Activated T-cell treated with anti-CD3 and anti-CD28 coated beads, Interleukin-2, amount 50 U/mL, for 72 hours (primary cell): ENCODE data around the gene OCEL1. TPM values are rescaled to one million over a fixed set of nuclear protein-coding genes. Genes with fewer than 3 reads are reported as not detected.
A peak's percentile ranks its signal among the peaks of the same experiment; 100 is the strongest.
"Not testable (repeated sequence)": the region's sequence is repeated elsewhere in the genome, so short reads cannot be mapped to it uniquely, and the experiment has no call there.

ENCODE experiments used
- ATAC-seq, 2 donors: fragments of 150-1000 bp; cut with Tn5 transposase; replicated peaks in 1 of 2; 2 replicates each; pipeline ENCODE4 v1.10.0; 2021; ENCODE audit warnings: moderate library complexity in 2 of 2, mild to moderate bottlenecking in 1 of 2
- DNase-seq, 2 donors: peaks; one replicate each; pipeline ENCODE4 v3.0.0; 2021 to 2022; ENCODE audit warnings: mixed read lengths in 1 of 2
- H3K27ac Mint-ChIP-seq: one replicate; pipeline ENCODE4 v1.8.0; 2022; ENCODE audit warnings: mild to moderate bottlenecking, moderate library complexity, mixed read lengths
- H3K27me3 Mint-ChIP-seq: one replicate; pipeline ENCODE4 v1.8.0; 2022; ENCODE audit warnings: low read depth, mixed read lengths
- H3K36me3 Mint-ChIP-seq, 2 donors: one replicate each; pipeline ENCODE4 v1.8.0; 2022; ENCODE audit warnings: mixed read lengths in 2 of 2, mild to moderate bottlenecking in 1 of 2; ENCODE audit not compliant: insufficient read depth in 2 of 2
- H3K4me1 Mint-ChIP-seq: one replicate; pipeline ENCODE4 v1.8.0; 2022; ENCODE audit warnings: low read depth, mixed read lengths
- H3K4me3 Mint-ChIP-seq, 2 donors: one replicate each; pipeline ENCODE4 v1.8.0; 2022; ENCODE audit warnings: mild to moderate bottlenecking in 2 of 2, mixed read lengths in 2 of 2, moderate library complexity in 2 of 2
- H3K9me3 Mint-ChIP-seq, 2 donors: one replicate each; pipeline ENCODE4 v1.8.0; 2022; ENCODE audit warnings: mixed read lengths in 2 of 2
- total RNA-seq, 2 donors: library from RNA; stranded (reverse); gene quantifications; one replicate each; pipeline ENCODE4 v1.2.3, GENCODE V29; 2022

Gene OCEL1, protein sequence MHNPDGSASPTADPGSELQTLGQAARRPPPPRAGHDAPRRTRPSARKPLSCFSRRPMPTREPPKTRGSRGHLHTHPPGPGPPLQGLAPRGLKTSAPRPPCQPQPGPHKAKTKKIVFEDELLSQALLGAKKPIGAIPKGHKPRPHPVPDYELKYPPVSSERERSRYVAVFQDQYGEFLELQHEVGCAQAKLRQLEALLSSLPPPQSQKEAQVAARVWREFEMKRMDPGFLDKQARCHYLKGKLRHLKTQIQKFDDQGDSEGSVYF
- total RNA-seq: 10 to 100 TPM; 19.3 to 19.4 TPM

DNA sequence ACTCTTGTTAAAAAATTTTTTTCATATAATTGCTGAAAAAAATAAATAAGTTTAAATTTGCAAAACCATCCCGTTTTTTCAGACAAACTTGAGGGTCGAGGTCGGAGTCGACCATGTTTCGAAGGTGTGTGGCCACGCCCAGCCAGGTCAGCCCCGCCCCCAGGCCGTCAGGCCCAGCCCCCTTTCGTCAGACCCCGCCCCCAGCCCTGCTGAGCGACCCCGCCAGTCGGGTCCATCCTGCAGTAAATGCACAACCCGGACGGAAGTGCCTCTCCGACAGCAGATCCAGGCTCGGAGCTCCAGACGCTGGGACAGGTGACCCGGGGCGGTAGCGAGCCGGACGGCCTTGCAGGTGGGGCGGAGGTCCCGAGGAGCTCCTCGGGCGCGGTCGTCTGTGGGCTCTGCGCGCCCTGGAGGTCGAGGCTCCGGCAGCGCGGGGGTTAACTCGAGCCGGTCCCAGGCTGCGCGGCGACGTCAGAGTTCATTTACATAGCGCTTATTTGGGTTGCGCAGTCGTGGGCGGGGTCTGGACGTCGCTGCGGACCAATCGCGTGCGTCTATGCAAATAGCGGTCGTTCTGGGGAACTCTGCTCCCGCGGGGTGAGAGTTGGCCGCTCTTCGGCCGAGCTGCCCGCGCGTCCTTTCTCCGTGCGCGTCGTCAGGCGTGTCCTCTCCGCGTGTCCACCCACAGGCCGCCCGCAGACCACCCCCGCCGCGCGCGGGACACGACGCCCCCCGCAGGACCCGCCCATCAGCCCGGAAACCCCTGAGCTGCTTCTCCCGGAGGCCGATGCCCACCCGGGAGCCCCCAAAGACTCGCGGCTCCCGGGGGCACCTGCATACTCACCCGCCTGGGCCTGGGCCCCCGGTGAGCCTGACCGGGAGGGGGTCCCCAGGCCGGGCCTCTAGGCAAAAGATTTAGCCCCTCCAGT lies at the start of gene OCEL1:
Gene OCEL1, plus strand, starts transcription at position 225 of the 932 bp plus-strand sequence. Its CDS starts 22 bp downstream, at position 247.
- ATAC-seq: peak; percentile 91 to 95
- peak within 1 kb of the TSS; percentile 93 for H3K4me3 Mint-ChIP-seq

DNA sequence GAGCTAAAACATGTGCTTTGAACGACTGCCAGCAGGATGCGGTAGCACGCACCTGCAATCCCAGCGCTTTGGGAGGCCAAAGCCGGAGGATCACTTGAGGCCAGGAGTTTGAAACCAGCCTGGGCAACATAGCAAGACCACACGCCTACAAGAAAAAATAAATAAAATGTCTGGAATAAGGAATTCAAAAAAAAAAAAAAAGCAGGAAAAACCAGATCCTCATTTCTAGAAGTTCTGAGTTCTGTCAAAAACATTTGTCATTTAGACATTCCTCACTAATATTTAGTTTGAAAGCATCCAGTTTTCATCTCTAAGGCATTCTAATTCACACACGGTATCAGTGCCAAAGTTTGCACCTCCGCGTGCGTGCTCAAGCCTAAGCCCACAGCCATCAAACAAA lies 47.7 kb upstream of the OCEL1 start:
- no peak overlapping the region for H3K4me3 Mint-ChIP-seq
- H3K9me3 Mint-ChIP-seq: no peaks in the 10 kb centered on the region

More for the DNA sequence above, at the start of gene OCEL1:
- Mint-ChIP-seq H3K4me1 (peaks cover 21% of the 10 kb centered on the region), H3K27me3 (no peaks in the 10 kb centered on the region), H3K27ac (peak within 1 kb of the TSS; percentile 69), H3K36me3 (no peaks in the 10 kb centered on the region), H3K9me3 (no peaks in the 10 kb centered on the region)
- DNase-seq: peak; percentile 96 to 98

DNA sequence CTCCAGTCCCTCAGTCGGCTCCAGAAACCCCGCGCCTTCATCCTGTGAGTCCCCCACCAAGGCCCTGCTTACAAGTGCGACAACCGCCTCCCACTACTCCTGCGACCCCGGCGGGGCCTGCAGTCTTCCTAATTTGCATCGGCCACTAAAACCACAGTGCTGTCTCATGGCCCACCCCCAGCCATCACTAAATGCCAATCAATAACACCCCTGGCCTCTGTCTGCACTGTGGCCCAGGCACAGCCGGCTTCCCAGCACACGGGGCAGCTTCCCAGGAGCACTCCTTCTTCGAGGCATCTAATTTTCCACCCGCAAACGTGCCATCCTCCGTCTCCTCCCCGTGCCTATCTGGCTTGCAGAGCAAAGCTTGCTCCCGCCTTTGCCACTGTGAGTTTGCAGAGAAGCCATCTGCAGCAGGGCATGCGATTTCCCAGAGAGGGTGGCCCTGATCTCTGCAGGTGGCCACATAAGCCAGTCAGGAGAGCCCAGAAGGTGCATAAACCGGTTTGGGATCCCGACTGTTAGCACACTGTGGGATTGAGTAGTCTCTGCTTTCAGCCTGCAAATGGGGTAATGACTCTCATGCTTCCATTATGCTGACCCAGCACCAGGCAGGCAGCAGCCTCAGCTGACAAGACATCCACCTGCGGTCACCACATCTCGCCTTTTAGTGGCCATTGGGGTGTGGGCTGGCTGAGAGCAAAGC lies 44.9 kb upstream of the OCEL1 start:
- no peaks in the 10 kb centered on the region for H3K9me3 Mint-ChIP-seq
- no peak for DNase-seq
- no peak overlapping the region for H3K4me3 Mint-ChIP-seq
- peaks cover 0 to 7% of the 10 kb centered on the region in 2 donors for H3K36me3 Mint-ChIP-seq
- no peaks in the 10 kb centered on the region for H3K27me3 Mint-ChIP-seq
- no peak for ATAC-seq
- peaks cover 22% of the 10 kb centered on the region for H3K4me1 Mint-ChIP-seq
- H3K27ac Mint-ChIP-seq: no peak overlapping the region

More for the DNA sequence above, 47.7 kb upstream of the OCEL1 start:
- no peak for ATAC-seq
- Mint-ChIP-seq H3K27ac (no peak overlapping the region), H3K27me3 (no peaks in the 10 kb centered on the region), H3K4me1 (peaks cover 11% of the 10 kb centered on the region), H3K36me3 (peaks cover 5 to 12% of the 10 kb centered on the region in 2 donors)
- DNase-seq: no peak

DNA sequence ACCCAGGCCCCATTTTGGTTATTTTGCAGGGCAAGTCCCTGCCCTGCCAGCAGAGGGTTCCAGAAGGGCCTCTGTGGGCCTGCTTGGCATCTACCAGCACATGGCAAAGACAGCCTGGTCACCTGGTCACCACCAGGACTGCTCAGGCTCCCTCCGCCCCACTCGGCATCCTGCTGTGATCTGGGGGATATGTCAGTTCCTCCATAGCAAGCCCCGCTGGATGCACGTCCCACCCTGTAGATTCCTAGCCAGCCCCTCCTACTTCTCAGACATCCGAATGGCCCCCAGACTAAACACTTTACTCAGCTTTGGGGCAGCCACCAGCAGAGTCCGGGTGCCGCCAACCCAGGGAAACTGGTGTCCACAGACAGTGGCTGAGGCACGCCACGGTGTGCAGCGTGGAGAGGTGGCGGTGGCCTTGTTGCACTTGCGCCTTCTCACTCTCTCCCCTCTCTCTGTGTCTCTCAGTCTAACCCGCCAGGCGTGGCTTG lies 42.7 kb upstream of the OCEL1 start:
- DNase-seq: peak; percentile 13 to 25

DNA sequence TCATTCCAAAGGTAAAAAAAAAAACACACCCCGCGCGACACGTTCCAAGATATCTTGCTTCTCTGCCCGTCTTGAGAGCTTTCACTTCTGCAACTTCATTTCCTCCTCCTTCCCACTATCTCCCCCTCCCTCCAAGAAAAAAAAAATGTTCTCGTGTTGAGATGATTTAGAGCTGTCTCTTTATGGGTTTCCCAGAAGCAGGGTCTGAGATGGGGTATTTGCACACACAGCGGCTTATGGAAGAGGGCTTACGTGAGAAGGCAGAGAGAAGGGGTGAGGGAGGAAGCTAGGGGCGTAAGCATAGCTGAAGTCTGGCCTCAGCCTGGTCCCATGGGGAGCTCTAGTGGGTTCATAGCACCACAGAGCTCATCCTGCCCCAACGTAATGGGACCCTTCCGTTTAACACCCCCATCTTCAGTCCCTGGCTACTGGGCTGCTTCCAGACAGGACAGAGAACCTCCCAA lies 42.1 kb upstream of the OCEL1 start:
- Mint-ChIP-seq H3K9me3 (no peaks in the 10 kb centered on the region), H3K27me3 (no peaks in the 10 kb centered on the region), H3K27ac (peak overlapping the region; percentile 99), H3K4me3 (peak overlapping the region; percentile 90 to 97), H3K36me3 (peaks cover 0 to 5% of the 10 kb centered on the region in 2 donors), H3K4me1 (peaks cover 22% of the 10 kb centered on the region)
- ATAC-seq (peak; percentile 64 to 68), DNase-seq (peak; percentile 25 to 27)

More for the DNA sequence above, 42.7 kb upstream of the OCEL1 start:
- ATAC-seq: peak; percentile 28 to 31
- peaks cover 22% of the 10 kb centered on the region for H3K4me1 Mint-ChIP-seq
- H3K36me3 Mint-ChIP-seq: peaks cover 0 to 5% of the 10 kb centered on the region in 2 donors
- H3K27ac Mint-ChIP-seq: peak overlapping the region; percentile 99
- H3K27me3 Mint-ChIP-seq: no peaks in the 10 kb centered on the region
- H3K4me3 Mint-ChIP-seq: peak overlapping the region; percentile 90 to 97
- no peaks in the 10 kb centered on the region for H3K9me3 Mint-ChIP-seq

DNA sequence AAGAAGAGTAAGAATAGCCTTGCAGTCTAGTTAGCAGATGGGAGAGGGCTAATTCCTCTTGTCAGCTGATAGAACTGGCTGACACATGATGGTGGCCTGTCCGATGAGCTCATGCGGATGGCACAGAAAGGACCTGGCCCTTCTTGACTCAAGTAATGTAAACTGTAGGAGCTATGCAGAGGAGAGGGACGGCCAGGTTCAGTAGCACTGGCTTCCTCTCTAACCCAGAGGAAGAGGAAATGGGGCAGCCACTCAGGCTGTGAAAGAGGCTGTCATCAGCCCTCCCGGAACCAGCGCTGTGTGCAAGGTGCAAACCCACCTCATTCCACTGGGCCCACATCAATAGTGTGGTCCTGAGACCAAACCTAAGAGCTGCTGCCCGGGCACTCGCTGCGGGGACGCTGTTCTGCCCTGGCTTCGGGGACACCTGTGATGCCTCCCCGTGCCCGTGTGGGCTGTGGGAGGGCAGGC lies 41.6 kb upstream of the OCEL1 start:
- peak overlapping the region; percentile 90 to 97 for H3K4me3 Mint-ChIP-seq
- H3K27me3 Mint-ChIP-seq: no peaks in the 10 kb centered on the region
- H3K27ac Mint-ChIP-seq: peak overlapping the region; percentile 99
- peaks cover 22% of the 10 kb centered on the region for H3K4me1 Mint-ChIP-seq
- H3K36me3 Mint-ChIP-seq: peaks cover 0 to 5% of the 10 kb centered on the region in 2 donors
- no peaks in the 10 kb centered on the region for H3K9me3 Mint-ChIP-seq
- peak; percentile 47 to 59 for DNase-seq
- peak; percentile 81 to 90 for ATAC-seq

DNA sequence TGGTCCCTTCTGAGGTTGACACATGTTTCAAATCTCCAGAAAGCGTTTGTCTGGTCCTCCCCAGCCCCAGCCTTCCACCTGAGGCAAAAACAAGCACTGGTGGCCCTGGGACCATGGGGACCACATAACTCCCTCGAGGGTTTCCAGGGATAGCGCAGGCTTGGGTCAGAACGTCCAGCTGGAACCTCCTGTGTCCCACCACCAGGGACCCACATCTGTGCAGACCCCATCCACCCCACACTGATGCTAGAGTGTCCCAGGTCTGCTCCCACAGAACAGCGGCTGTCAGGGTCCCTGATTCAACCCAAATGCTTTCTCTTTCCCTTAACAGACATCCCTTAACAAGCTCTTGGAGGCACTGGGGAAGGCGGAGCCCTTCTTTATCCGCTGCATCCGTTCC lies 40.4 kb upstream of the OCEL1 start:
- Mint-ChIP-seq H3K27ac (peak overlapping the region; percentile 19), H3K36me3 (peaks cover 0 to 8% of the 10 kb centered on the region in 2 donors), H3K27me3 (no peaks in the 10 kb centered on the region), H3K4me1 (peaks cover 22% of the 10 kb centered on the region), H3K4me3 (peak overlapping the region in 1 of 2 donors; percentile 12), H3K9me3 (no peaks in the 10 kb centered on the region)
- DNase-seq (no peak), ATAC-seq (no peak)

DNA sequence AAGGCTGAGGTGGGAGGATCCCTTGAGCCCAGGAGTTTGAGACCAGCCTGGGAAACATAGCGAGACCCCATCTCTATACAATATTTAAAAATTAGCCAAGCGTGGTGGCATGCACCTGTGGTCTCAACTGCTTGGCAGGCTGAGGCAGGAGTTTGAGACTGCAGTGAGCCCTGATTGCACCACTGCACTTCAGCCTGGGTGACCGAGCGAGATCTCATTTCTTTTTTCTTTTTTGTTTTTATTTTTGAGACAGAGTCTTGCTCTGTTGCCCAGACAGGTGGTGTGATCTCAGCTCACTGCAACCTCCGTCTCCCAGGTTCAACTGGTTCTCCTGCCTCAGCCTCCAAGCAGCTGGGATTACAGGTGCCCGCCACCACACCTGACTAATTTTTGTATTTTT lies 34.3 kb upstream of the OCEL1 start:
- H3K27ac Mint-ChIP-seq, ATAC-seq, DNase-seq, H3K4me1 Mint-ChIP-seq, H3K27me3 Mint-ChIP-seq, H3K9me3 Mint-ChIP-seq, H3K4me3 Mint-ChIP-seq: not testable (repeated sequence)
- peaks cover 11 to 24% of the 10 kb centered on the region in 2 donors for H3K36me3 Mint-ChIP-seq

DNA sequence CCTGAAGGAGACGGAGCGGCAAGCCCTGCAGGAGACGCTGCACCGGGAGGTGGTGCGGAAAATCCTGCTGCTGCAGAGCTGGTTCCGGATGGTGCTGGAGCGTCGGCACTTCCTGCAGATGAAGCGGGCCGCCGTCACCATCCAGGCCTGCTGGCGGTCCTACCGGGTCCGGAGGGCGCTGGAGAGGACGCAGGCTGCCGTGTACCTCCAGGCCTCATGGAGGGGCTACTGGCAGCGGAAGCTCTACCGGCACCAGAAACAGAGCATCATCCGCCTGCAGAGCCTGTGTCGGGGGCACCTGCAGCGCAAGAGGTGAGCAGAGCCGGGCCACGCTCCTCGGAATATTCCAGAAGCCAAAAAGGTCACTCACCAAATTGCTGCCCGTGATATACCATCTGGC lies 33.3 kb upstream of the OCEL1 start:
- peaks cover 13 to 29% of the 10 kb centered on the region in 2 donors for H3K36me3 Mint-ChIP-seq
- no peak overlapping the region for H3K27ac Mint-ChIP-seq
- no peak for DNase-seq
- H3K27me3 Mint-ChIP-seq: no peaks in the 10 kb centered on the region
- no peaks in the 10 kb centered on the region for H3K4me1 Mint-ChIP-seq
- ATAC-seq: no peak
- no peaks in the 10 kb centered on the region for H3K9me3 Mint-ChIP-seq
- no peak overlapping the region for H3K4me3 Mint-ChIP-seq

DNA sequence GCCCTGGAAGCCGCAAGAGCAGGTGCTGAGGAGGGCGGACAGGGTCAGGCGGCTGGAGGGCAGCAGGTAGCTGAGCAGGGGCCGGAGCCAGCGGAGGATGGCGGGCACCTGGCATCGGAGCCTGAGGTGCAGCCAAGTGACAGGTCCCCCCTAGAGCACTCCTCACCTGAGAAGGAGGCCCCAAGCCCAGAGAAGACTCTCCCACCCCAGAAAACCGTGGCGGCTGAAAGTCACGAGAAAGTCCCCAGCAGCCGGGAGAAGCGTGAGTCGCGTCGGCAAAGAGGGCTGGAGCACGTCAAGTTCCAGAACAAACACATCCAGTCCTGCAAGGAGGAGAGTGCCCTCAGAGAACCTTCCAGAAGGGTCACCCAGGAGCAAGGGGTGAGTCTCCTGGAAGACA lies 31.4 kb upstream of the OCEL1 start:
- Mint-ChIP-seq H3K27ac (no peak overlapping the region), H3K4me1 (no peaks in the 10 kb centered on the region), H3K27me3 (no peaks in the 10 kb centered on the region), H3K9me3 (no peaks in the 10 kb centered on the region), H3K4me3 (no peak overlapping the region), H3K36me3 (peaks cover 13 to 33% of the 10 kb centered on the region in 2 donors)
- ATAC-seq (no peak), DNase-seq (no peak)

DNA sequence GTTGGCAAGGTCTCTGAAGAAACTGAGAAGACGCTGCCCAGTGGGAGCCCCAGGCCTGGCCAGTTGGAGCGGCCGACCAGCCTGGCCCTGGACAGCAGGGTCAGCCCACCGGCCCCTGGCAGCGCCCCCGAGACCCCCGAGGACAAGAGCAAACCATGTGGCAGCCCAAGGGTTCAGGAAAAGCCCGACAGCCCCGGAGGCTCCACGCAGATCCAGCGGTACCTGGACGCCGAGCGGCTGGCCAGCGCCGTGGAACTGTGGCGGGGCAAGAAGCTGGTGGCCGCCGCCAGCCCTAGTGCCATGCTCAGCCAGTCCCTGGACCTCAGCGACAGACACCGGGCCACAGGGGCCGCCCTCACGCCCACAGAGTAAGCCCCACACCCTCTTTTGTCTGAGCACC lies 30.9 kb upstream of the OCEL1 start:
- Mint-ChIP-seq H3K27ac (no peak overlapping the region), H3K4me1 (no peaks in the 10 kb centered on the region), H3K9me3 (no peaks in the 10 kb centered on the region), H3K4me3 (no peak overlapping the region), H3K27me3 (no peaks in the 10 kb centered on the region), H3K36me3 (peaks cover 14 to 32% of the 10 kb centered on the region in 2 donors)
- DNase-seq (no peak), ATAC-seq (no peak)

DNA sequence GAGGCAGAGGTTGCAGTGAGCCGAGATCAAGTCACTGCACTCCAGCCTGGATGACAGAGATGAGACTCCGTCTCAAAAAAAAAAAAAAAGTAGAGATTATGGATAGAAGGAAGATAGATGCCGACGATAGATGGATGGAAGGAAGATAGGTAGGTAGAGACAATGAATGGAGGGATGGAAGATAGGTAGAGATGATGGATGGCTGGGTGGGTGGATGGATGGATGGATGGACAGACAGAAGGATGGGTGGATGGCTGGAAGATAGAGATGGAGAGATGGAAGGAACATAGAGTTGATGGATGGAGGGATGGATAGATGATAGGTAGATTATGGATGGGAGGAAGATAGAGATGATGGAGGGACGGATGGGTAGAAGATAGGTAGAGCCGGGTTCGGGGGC lies 29.4 kb upstream of the OCEL1 start:
- no peak for ATAC-seq
- H3K36me3 Mint-ChIP-seq: peaks cover 13 to 33% of the 10 kb centered on the region in 2 donors
- no peaks in the 10 kb centered on the region for H3K4me1 Mint-ChIP-seq
- no peak overlapping the region for H3K4me3 Mint-ChIP-seq
- no peak for DNase-seq
- H3K27me3 Mint-ChIP-seq: no peaks in the 10 kb centered on the region
- H3K9me3 Mint-ChIP-seq: no peaks in the 10 kb centered on the region
- H3K27ac Mint-ChIP-seq: no peak overlapping the region
